Activated naive CD4-positive, alpha-beta T cell treated with anti-CD3 and anti-CD28 coated beads, Interleukin-2, amount 50 U/mL, for 16 hours (primary cell): ENCODE measurements around the gene ZNF157.

Experiments used
- DNase-seq: peaks from one replicate; pipeline ENCODE4 v3.0.0-alpha.2; 2020

Gene ZNF157

GRCh38 chrX:47448165-47448806 lies 77.9 kb downstream of the ZNF157 start:
- no peak for DNase-seq

- DNase-seq: no peak
Measured at GRCh38 chrX:47452112-47452511, 81.7 kb downstream of the ZNF157 start.

- DNase-seq: no peak
Measured at GRCh38 chrX:47456080-47456479, 85.7 kb downstream of the ZNF157 start.

- DNase-seq: no peak
Measured at GRCh38 chrX:47458528-47458927, 88.2 kb downstream of the ZNF157 start.

DNA sequence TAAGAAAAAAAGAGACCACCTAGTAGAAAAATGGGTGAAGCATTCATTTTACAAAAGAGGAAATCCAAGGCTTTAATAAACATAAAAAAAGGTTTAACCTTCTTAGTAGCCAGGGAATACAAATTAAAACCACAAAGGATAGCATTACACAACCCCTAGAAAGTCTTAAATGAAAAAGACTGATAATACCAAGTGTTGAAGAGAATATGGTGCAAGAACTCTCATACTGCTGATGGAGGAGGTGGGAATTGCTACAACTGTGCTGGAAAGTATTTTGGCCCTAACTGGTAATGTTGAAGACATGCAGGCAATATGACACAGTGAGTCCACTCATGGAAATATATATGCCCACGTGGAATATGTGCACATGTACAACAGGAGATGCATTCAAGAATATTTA lies 90.2 kb downstream of the ZNF157 start:
- no peak for DNase-seq
